ENCODE measurements around the gene ART1.
"Not testable (repeated sequence)": the region's sequence is repeated elsewhere in the genome, so short reads cannot be mapped to it uniquely, and the experiment has no call there.

The ART1 gene

DNA sequence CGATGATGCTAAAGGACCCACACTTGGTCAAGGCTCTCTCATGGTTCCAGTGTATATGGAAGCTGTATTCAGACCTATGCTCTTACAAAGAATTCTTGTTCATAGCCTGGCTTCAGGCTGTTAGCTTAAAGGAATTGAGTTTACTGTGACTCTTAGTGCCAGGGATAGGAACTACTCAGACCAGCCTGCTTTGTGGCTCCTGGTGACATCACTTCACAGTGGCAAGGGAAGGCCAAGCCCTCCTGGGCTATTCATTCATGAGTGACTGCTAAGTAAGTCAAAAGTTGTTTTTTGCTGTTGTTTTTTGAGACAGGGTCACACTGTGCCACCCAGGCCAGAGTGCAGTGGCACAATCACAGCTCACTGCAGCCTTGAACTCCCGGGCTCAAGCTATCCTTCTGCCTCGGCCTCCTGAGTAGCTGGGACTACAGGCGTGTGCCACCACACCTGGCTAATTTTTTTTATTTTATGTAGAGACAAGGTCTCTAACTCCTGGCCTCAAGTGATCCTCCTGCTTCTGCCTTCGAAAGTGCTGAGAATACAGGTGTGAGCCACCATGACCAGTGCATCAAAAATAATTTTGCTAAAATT, 12.8 kb upstream of the ART1 start:
- DNase-seq (ENCODE audit: low spot score) = no peak

DNA sequence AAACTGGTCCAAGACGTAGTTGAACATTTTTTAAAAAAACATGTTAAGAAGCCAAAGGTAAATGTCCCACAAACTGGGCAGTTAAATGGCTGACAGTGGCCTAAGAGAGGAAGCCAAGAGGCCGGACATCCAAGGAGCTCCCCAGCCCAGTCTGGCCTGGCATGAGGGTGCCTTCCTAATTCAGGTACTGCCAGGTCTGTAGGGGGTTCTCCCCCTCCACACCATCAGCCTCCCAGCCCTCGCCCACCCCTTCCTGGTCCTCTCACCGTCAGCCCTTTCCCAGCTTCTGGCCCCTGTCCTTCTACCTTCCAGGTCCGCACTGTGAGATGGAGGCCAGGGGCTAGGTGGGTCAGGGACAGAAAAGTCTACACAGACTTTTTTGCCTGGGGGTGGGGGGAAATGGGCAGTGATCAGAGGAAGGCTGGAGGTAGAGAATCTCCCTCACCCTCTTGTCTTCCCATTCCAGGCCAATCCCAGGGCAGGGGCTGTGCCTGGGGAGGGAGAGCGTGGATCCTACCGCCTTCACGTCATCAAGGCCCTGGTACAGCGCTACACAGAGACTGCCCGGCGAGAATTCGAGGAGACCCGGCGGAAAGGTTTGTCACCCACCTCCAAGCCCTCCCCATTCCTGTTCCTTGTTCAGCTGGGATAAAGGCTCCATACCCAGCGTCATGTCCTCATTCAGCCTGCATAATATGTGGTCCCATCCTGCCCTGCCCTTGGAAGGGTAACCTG, 9.1 kb upstream of the ART1 start:
- DNase-seq (ENCODE audit: low spot score) = no peak

GRCh38 chr11:3637201-3637600, 7.7 kb upstream of the ART1 start:
- no peak for DNase-seq (ENCODE audit: low spot score)

DNA sequence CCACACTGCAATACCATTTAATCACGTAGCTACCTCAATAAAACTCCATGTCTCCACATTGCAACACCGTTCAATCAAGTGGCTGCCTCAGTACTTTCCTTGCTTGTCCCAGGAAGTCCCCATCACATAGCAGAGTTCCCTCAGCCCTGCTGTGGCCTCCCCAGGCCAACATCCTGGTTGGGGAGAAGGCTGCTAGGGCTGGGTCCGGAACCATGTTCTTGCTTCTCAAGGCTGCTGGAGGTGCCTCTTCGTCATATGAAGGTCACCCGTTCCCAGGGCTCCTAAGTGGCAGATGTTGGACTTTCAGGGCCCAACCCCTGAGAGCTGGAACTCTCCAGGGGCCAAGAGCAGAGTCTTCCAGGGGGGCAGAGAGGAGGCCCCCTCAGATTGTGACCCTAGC, 6.4 kb upstream of the ART1 start:
- no peak for DNase-seq (ENCODE audit: low spot score)

- DNase-seq (ENCODE audit: low spot score) = no peak
Measured at GRCh38 chr11:3639841-3640240, 5.1 kb upstream of the ART1 start.

- DNase-seq (ENCODE audit: low spot score) = no peak
Measured at GRCh38 chr11:3641191-3641590, 3.7 kb upstream of the ART1 start.

GRCh38 chr11:3641701-3642070, 3.2 kb upstream of the ART1 start, which contains the start of gene ART5:
TSS of gene ART5 (minus strand) at chr11:3641992. CDS start at chr11:3641862, 130 bp downstream.
- no peak for DNase-seq (ENCODE audit: low spot score)

DNA sequence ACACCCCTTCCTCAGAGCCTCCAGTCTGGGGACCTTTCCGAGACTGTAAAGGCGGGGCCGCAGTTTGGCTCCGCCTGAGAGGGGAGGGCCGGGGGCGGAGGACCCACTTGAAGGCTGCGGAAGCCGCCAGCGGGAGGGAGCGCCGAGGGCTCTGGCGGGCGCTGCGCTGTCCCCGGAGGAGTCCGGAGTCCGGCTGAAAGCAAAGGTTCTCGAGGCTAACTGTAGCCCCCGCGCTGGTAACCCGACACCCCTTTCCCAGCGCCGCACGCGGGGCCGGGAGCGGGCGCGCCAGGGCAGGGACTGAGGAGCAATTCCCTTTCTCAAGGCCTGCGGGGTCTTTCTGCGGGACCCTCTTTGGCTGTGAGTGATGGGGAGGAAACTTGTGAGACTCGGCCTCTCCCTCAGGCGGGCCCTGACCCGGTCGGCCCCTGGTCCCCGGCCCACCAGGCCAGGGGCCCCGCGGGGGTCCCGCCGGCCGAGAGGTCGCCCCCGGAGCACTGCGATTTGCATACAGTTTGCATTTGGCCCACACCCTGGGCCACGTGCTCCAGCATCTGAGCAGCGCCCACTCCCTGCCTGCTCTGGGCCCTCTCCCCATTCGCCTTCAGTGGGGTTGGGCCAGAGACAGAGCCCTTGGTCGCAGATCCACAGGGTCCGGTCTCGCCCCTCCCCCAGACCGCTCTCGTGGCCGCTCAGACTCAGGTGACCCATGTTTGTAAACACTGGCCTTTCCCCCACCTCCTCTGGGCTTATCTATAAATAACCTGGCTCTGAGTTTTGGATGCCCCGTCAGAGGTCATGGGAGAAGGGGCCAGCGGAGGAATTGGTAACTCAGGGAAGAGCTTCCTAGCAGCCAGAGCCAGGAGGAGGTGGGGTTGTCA, 2.6 kb upstream of the ART1 start:
- DNase-seq (ENCODE audit: low spot score) = peak; percentile 84

DNA sequence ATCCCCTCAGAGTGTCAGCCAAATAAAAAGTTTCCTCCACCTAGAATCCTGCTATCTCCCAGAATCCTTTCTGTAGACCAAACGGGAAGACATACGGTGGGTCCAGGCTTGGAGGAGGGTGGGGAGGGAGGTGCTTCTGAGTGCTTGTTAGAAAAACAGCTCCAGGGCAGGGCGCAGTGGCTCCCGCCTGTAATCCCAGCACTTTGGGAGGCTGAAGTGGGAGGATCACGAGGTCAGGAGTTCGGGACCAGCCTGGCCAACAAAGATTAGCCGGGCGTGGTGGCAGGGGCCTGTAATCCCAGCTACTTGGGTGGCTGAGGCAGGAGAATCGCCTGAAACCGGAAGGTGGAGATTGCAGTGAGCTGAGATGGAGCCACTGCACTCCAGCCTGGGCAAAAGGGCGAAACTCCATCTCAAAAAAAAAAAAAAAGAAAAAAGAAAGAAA, 1.8 kb upstream of the ART1 start:
- not testable (repeated sequence) for DNase-seq (ENCODE audit: low spot score)

GRCh38 chr11:3645552-3645951, 624 bp downstream of the ART1 start:
- DNase-seq (ENCODE audit: low spot score) = no peak

GRCh38 chr11:3648843-3649242, 3.9 kb downstream of the ART1 start:
- DNase-seq (ENCODE audit: low spot score) = not testable (repeated sequence)

DNA sequence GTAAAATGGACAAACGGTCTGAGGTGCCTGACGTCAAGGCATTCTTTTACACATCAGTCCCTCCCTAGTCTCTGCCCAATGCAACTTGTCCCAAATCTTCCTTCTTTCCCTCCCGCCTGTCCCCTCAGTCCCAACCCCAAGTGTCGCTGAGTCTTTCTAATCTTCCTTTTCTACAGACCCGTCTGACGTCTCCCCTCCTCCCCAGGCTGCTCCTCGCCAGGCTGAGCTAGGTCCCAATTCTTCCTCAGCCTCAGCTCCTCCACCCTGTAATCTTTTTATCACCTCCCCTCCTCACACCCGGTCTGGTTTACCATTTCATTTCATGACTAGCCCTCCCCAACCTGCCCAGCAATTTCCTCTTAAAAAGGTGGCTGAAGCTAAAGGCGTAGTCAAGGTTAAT, 4.4 kb downstream of the ART1 start:
- DNase-seq (ENCODE audit: low spot score) = not testable (repeated sequence)

DNA sequence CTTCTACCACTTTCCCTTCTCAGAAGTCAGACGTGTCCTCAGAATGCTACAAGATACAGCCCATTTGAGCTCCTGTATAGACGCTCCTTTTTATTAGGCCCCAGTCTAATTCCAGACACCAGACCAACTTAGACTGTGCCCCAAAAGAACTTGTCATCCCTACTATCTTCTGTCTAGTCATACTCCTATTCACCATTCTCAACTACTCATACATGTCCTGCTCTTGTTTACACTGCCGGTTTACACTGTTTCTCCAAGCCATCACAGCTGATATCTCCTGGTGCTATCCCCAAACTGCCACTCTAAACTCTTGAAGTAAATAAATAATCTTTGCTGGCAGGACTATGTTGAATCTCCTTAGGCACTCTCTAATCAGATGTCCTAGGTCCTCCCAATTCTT, 7.6 kb downstream of the ART1 start:
- not testable (repeated sequence) for DNase-seq (ENCODE audit: low spot score)

DNA sequence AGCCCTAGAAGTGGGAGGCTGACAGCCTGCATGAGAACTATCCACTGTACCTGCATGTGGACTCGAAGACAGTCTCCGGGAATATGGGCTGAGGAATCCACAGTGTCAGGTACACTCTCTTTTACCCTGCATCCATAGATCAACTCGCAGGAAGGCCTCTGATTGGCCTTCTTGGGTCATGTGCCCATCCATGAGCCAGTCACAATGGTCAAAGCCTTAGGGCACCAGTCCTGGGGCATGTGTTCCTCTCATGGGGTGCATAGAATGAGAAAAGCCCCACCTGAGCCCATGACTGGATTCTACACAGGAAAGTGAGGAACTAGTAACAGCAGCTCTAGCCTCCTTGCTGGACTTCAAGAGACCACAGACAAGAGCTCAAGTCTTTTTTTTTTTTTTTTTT, 10.6 kb downstream of the ART1 start:
- no peak for DNase-seq (ENCODE audit: low spot score)

DNA sequence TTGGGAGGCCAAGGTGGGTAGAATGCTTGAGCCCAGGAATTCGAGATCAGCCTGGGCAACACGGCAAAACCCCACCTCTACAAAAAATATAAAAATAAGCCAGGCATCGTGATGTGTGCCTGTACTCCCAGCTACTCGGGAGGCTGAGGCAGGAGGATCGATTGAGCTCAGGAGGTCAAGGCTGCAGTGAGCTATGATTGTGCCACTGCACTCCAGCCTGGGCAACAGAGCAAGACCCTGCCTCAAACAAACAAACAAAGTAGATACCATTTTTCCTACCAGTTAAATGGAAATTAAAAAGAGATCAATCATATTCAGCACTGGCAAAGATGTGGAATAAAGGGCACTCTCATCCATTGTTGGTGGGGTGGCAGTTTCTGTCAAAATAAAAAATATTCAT, 12.4 kb downstream of the ART1 start:
- not testable (repeated sequence) for DNase-seq (ENCODE audit: low spot score)

GRCh38 chr11:3658252-3658651, 13.3 kb downstream of the ART1 start:
- no peak for DNase-seq (ENCODE audit: low spot score)

- DNase-seq (ENCODE audit: low spot score) = no peak
Measured at GRCh38 chr11:3659595-3660515, 14.9 kb downstream of the ART1 start.

DNA sequence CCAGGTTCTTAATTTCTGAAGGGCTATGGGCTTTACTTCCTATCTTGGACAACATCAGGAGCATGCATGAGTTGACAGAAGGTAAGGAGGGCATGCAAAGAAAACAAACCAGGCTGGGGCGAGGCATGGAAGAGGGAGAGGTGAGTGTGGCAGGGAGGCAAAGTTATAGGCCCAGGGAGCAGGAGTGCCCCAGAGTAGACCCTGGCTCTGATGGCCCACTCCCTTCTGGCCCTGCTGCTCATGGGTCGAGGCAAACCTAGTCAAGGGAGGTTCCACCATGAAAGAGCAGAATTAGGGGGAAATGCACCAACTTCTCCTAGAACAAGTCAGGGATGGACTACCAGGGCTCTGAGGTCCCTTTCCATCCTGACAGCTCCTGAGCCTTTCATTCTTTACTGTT, 16.0 kb downstream of the ART1 start:
- no peak for DNase-seq (ENCODE audit: low spot score)

- DNase-seq (ENCODE audit: low spot score) = no peak
Measured at GRCh38 chr11:3662856-3663255, 17.9 kb downstream of the ART1 start.

GRCh38 chr11:3664032-3664630, 19.2 kb downstream of the ART1 start:
- no peak for DNase-seq (ENCODE audit: low spot score)

DNA sequence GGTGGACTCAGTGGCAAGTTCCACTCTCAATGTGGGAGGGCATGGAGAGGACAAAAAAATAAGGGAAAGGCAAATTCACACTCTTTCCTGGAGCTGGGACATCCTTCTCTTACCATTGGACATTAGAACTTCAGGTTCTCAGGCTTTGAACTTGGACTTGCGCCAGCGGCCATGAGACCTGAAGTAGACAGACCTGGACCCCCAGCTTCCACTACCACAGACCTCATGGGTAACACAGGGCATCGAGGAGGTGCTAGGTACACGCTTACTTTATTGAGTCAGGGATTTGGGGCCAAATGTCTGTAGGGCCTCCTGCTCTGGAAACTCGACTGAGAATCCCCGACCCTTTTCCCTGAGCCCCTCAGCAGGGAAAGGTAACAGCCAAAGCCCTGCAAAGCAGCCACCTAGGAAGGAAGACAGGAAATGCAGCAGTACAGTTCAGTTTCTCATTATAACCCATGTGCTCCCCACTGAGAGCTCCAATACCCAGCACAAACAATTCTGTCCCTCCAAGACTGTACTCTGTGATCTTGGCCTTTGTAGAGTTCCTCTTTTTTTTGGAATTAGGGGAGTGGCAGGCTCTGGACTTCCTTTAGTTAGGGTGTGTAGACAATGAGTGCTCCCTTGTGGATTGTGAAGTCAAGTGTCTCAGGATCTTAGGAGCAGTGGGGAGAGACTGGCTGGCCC, 20.6 kb downstream of the ART1 start:
- no peak for DNase-seq (ENCODE audit: low spot score)

All from HuH-7 (cell line).